ENCODE data around the gene MYADM.
"Not testable (repeated sequence)": the region's sequence is repeated elsewhere in the genome, so short reads cannot be mapped to it uniquely, and the experiment has no call there.

Gene MYADM, protein sequence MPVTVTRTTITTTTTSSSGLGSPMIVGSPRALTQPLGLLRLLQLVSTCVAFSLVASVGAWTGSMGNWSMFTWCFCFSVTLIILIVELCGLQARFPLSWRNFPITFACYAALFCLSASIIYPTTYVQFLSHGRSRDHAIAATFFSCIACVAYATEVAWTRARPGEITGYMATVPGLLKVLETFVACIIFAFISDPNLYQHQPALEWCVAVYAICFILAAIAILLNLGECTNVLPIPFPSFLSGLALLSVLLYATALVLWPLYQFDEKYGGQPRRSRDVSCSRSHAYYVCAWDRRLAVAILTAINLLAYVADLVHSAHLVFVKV
- total RNA-seq: 199 to 447 reads per million in 2 donors

DNA sequence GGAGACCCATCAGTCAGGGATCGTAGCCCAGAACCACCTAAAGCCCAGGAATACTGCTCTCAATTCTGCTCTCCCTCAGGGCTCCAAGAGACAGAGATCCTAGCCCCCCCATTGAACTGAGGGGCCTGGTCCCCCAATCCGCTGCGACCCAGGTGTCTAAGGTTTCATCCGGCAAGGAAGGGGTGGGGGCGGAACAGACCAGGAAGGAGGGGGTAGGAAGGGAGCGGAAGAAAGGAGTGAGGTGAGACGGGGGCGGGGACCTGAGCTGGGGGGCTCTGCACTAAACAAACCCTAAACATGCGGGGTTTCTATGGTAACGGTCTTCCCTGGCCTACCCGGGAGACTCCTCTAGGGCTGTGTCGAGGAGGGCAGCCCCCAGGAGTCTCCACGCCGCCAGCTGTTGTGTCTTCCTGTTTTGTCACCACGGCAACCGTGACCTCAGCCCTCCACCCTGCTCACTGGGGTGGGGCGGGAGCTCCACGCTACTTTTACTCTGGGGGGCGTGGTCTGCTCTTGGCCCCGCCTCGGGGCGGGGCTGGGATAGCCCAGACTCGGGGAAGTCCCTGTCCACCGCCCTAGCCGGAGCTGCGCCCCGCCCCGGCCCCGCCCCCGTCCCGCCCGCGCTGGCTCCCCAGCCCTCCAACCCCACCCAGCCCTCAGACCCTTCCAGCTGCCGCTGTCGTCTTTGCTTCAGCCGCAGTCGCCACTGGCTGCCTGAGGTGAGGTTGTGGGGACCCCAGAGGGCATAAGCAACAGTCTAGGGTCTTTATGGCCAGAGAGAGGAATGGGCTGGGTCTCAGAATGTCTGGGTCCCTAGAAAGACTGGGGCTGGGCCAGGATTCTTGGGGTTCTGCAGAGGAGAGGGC, at the start of gene MYADM:
MYADM (plus strand) TSS at position 659 of the 866 bp plus-strand sequence. CDS start 5,647 bp downstream, outside the sequence.
- DNase-seq: peak; percentile 98 to 100 (median 99)

GRCh38 chr19:53818756-53819155, 48.9 kb upstream of the MYADM start:
- DNase-seq: no peak

DNA sequence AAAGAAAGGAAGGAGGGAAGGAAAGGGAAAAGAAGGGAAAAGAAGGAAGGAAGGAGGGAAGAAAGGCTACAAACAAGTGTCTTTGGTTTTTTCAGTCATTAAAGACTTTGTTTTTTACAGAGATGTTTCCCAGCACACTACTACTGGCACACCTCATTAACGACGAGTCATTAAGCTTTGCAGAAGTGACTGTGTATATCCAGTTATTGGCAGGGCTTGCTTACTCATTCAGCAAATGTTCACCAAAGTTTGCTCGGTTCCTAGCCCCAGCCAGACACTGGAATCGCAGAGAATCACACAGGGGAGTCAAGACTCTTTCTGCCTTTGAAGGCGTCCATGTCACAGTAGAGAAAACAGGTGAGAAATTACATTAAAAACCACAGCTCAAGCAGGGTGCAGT, 47.8 kb upstream of the MYADM start:
- no peak for DNase-seq

GRCh38 chr19:53823380-53824120, 44.1 kb upstream of the MYADM start:
- DNase-seq: no peak

DNA sequence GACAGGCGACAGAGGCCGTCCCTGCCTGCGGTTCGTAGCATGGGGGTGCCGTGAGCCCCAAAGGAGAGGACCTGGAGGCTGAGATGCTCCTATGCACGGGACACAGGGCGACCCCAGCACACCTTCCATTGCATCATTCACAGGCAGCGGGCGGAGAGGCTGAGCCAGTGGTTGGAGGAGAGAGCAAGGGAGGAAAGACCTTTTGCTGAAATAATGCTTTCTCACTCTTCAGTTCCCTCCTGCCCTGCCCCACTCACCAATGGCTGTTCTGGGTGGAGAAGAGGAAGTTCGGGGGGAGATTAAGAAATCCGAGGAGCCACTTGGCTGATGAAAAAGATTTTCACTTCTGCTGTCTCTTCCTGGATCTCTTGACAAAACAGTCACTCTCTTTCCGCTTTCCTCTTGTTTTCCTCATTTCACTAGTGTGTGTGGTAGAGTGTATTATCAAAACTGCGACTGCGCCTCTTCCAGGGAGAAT, 43.5 kb upstream of the MYADM start, which contains the start of gene NLRP12:
NLRP12 (minus strand) TSS at position 181 of the 478 bp plus-strand sequence; CDS start at position 41, 140 bp downstream.
- DNase-seq: no peak

GRCh38 chr19:53826876-53827275, 40.8 kb upstream of the MYADM start:
- DNase-seq: no peak

DNA sequence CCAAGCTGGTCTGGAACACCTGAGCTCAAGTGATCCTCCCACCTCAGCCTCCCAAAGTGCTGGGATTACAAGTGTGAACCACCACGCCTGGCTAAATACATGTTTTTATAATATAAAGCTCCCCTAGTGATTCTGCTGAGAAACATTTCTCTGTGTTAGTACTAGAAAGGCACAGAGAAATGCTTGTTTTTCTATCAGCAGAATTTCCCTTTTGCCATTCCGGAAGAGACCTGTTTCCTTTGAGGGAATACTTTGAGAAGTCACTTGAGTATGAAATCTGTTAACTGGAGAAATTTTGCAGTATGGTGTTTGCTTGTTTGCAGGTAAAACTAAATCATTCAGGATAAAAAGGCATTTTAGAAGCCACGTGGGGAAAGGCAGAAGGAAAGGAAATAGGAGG, 39.2 kb upstream of the MYADM start:
- no peak for DNase-seq

GRCh38 chr19:53832861-53833260, 34.8 kb upstream of the MYADM start:
- DNase-seq: not testable (repeated sequence)

- not testable (repeated sequence) for DNase-seq
Measured at GRCh38 chr19:53838446-53838845, 29.2 kb upstream of the MYADM start.

DNA sequence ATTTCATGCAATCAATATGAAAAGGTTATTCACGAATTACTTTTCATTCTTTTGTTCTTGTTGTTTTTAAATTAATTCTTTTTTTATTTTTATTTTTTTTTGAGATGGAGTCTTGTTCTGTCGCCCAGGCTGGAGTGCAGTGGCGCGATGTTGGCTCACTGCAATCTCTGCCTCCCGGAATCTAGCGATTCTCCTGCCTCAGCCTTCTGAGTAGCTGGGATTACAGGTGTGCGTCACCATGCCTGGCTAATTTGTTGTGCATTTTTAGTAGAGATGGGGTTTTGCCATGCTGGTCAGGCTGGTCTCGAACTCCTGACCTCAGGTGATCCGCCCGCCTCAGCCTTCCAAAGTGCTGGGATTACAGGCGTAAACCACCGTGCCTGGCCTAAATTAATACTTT, 27.4 kb upstream of the MYADM start:
- DNase-seq: not testable (repeated sequence)

- not testable (repeated sequence) for DNase-seq
Measured at GRCh38 chr19:53840914-53841313, 26.8 kb upstream of the MYADM start.

GRCh38 chr19:53844849-53845246, 22.8 kb upstream of the MYADM start:
- DNase-seq: no peak

DNA sequence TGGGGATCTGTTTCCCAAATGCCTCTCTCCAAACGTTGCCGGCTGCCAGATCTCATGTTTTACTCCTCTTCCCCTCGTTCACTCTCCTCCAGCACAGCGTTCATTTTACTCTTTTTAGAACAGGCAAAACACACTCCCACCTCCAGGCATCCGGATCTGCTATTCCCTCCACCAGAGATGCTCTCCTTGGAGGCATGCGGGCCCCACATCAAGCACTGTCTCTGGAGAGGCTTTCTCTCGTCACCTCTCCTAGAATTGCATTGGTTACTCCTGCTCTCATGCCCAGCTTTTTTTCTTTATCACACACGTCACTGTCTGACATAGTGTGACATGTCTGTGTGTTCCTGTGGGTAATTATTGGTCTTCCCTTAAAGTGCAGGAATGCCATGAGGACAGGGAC, 20.1 kb upstream of the MYADM start:
- no peak for DNase-seq

- no peak for DNase-seq
Measured at GRCh38 chr19:53849237-53849676, 18.4 kb upstream of the MYADM start.

DNA sequence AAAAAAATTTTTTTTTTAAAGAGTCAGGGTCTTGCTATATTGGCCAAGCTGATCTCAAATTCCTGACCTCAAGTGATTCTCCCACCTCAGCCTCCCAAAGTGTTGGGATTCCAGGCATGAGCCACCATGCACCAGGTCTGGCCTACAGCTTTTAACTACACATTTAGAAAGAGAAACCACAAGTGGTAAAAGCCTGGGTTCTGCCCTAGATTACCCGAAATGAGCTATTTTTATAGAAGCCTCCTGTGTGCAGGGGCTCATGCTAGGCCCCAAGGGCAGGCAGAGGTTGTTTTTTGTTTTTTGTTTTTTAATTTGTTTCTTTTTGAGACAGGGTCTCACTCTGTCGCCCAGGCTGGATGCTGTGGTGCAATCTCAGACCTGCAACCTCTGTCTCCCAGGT, 14.0 kb upstream of the MYADM start:
- DNase-seq: peak in 1 of 5 experiments; percentile 54

- DNase-seq: no peak
Measured at GRCh38 chr19:53864308-53864836, 3.3 kb upstream of the MYADM start.

GRCh38 chr19:53865523-53865917, 2.2 kb upstream of the MYADM start:
- DNase-seq: peak in 1 of 5 experiments; percentile 28

- DNase-seq: peak; percentile 35 to 76 (median 56)
Measured at GRCh38 chr19:53865918-53866864, 1.5 kb upstream of the MYADM start.

- DNase-seq: no peak
Measured at GRCh38 chr19:53866865-53867224, 838 bp upstream of the MYADM start.

- peak in 3 of 5 experiments; percentile 25 to 48 (median 46) for DNase-seq
Measured at GRCh38 chr19:53868091-53868891, 608 bp downstream of the MYADM start.

Measured in T-helper 2 cell (primary cell).